ENCODE results near the gene MPRIP.

The MPRIP gene

DNA sequence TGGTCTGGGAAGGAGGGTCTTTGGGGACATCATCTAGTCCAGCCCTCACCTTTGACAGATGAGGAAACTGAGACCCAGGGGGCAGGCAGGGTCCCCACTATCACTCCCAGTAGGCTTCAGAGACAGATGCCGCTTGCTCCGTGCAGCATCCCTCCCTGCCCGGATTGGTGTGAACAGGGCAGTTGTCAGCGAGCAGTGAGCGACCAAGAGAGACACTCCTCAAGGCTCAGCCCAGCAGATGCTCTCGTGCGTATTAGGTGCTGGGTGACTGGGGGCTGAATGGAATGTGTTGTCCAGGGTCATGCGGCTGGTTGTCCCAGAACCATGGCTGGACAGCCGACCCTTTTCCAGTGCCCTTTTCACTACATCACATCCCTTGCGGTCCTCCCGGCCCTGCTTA lies 49.0 kb downstream of the MPRIP start:
- no peak for TF ChIP-seq POLR2AphosphoS5 (IDR thresholded peaks at IDR 0.05; ENCODE audit: low read depth, low read length)
- TF ChIP-seq REST (IDR thresholded peaks at IDR 0.05; ENCODE audit: insufficient read depth in 1 of 2, low read depth in 2 of 2, low read length in 2 of 2) = no peak
- TF ChIP-seq SIN3A (IDR thresholded peaks at IDR 0.05; ENCODE audit: borderline replicate concordance, insufficient read depth, low read length) = no peak
- no peak for TF ChIP-seq FOXP2 (optimal IDR thresholded peaks at IDR 0.05; ENCODE audit: borderline replicate concordance, extremely low read depth, extremely low read length, insufficient read depth)
- no peak for TF ChIP-seq TAF1 (IDR thresholded peaks at IDR 0.05; ENCODE audit: borderline replicate concordance, insufficient read depth, low read length)

- TF ChIP-seq REST (IDR thresholded peaks at IDR 0.05; ENCODE audit: insufficient read depth in 1 of 2, low read depth in 2 of 2, low read length in 2 of 2) (no peak), SIN3A (IDR thresholded peaks at IDR 0.05; ENCODE audit: borderline replicate concordance, insufficient read depth, low read length) (no peak), TAF1 (IDR thresholded peaks at IDR 0.05; ENCODE audit: borderline replicate concordance, insufficient read depth, low read length) (no peak), FOXP2 (optimal IDR thresholded peaks at IDR 0.05; ENCODE audit: borderline replicate concordance, extremely low read depth, extremely low read length, insufficient read depth) (no peak), POLR2AphosphoS5 (IDR thresholded peaks at IDR 0.05; ENCODE audit: low read depth, low read length) (no peak)
Observed at GRCh38 chr17:17091856-17092756, 49.8 kb downstream of the MPRIP start.

DNA sequence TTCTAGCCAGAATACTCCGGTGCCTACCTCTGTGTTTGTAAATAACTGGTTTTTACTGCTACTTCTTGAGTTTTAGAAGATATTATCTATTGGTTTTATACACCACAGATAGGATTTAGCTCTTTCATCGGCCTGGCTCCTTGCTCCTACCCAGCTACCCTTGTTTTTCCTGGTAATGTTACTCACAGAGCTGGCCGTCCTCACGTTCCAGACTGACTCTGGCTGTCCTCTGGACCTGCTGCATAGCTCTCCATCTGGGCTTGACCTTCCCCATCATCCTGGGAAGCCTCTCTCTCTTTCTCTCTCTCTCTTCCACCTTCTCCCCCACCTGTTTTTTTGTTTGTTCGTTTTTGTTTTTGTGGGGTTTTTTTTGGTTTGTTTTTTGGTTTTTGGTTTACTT lies 51.5 kb downstream of the MPRIP start:
- TF ChIP-seq SIN3A (IDR thresholded peaks at IDR 0.05; ENCODE audit: borderline replicate concordance, insufficient read depth, low read length) = no peak

DNA sequence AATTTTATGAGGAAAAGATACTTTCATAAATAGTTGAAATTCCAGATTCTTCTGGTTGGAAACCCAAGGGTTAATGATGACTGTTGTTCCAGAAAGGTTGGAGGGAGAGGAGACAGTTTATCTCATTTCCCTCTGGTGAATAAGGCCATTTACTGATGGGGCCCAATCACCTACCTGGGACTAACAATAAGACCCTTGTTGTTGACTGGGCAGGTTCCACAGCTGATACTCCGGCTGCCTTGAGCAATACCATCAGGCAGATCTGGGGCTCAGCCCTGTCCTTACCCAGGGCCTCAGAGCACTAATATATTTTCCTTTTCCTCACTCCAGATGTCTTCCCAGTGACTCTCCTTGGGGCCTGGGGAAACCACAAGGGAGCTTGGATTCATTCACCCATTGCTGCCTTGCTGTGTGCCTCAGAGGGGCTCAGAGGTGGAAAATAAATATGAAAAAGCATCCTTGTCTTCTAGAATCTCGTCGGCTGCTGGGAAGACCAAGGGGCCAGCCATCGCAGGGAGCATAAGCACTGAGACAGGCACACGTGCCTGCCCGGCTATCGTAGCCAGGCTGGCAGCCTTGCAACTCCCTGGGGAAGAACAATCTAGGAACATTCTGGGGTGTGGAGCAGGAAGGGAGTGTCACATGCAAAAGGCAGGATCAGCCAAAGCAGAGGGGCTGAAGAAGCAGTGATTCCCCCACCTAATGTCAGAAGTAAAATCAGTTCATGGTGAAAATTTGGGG lies 54.4 kb downstream of the MPRIP start:
- TF ChIP-seq SIN3A (IDR thresholded peaks at IDR 0.05; ENCODE audit: borderline replicate concordance, insufficient read depth, low read length) = no peak
- TF ChIP-seq TAF1 (IDR thresholded peaks at IDR 0.05; ENCODE audit: borderline replicate concordance, insufficient read depth, low read length) = no peak
- TF ChIP-seq POLR2AphosphoS5 (IDR thresholded peaks at IDR 0.05; ENCODE audit: low read depth, low read length) = no peak
- no peak for TF ChIP-seq FOXP2 (optimal IDR thresholded peaks at IDR 0.05; ENCODE audit: borderline replicate concordance, extremely low read depth, extremely low read length, insufficient read depth)
- no peak for TF ChIP-seq REST (IDR thresholded peaks at IDR 0.05; ENCODE audit: insufficient read depth in 1 of 2, low read depth in 2 of 2, low read length in 2 of 2)

DNA sequence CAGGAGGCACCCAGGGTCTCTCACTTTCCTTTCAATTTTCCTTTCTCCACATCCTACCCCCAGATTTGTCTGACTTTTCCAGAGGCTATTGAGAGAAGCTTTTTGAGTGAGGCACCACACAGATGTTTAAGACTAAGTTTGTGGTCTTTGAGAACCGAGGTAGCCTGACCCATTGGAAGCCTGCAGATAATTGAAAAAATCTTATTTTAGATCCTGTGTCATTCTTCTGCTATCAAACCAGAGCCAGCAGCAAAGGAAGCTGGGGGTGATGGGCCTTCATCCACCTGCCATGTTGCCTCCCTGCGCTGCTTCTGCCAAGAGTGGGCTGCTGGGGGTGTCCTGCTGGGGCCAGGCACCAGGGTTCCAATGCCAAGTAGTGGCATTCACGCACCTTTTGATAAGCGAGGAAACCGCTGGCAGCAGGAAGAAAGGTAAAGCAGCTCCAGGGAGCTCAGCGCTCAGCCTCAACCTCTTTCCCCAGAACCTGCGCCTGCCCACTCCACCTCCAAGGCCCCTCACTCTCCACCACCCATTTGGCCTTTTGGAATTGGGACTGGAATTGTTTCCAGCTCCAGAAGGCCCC lies 55.6 kb downstream of the MPRIP start:
- no peak for TF ChIP-seq REST (IDR thresholded peaks at IDR 0.05; ENCODE audit: insufficient read depth in 1 of 2, low read depth in 2 of 2, low read length in 2 of 2)
- TF ChIP-seq FOXP2 (optimal IDR thresholded peaks at IDR 0.05; ENCODE audit: borderline replicate concordance, extremely low read depth, extremely low read length, insufficient read depth) = no peak
- TF ChIP-seq TAF1 (IDR thresholded peaks at IDR 0.05; ENCODE audit: borderline replicate concordance, insufficient read depth, low read length) = no peak
- no peak for TF ChIP-seq SIN3A (IDR thresholded peaks at IDR 0.05; ENCODE audit: borderline replicate concordance, insufficient read depth, low read length)
- TF ChIP-seq POLR2AphosphoS5 (IDR thresholded peaks at IDR 0.05; ENCODE audit: low read depth, low read length) = no peak
